IPS DF 4.7 (cell line): Measurements from ENCODE around the gene CYTH4.

ENCODE experiments used
- DNase-seq: peaks from one replicate; pipeline ENCODE4 v3.0.0-alpha.2; 2013; ENCODE audit warnings: low spot score; ENCODE audit errors: extremely low read depth

Gene CYTH4

GRCh38 chr22:37289156-37289735 is 6.9 kb downstream of the CYTH4 start:
- no peak for DNase-seq

- no peak for DNase-seq
Observed at GRCh38 chr22:37290737-37291136, 8.4 kb downstream of the CYTH4 start.

DNA sequence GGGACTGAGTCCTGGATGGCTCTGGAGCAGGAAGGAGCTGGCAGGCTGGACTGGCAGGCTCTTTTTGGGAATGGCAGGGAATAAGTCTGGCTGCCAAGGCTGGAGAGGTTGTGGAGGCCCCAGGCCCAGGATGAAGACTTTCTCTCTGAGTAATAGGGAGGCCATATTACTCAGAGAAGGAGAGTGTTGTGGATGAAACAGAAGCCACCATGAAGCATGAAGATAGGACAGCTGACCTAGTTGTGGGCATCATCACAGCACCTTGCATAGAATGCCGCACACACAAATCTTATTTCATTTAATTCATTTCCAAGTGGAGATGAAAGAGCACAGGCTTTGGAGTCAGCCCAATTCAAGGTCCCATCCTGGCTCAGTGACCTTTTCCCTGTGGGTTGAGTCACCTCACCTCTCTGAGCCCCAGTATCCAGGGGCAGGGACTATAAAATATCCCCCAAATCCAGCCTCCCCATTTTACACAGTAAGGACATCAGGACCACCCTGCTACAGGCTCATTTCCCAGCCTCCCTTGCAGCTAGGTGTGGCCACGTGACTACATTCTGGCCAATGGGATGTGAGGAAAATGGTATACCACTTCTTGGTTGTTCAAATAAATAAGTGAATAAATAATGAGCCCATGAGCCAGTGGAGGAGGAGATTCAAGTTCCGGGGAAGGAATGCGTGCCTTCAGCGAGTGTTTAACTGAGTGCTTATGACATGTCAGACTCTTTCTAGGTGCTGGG is 9.4 kb downstream of the CYTH4 start:
- no peak for DNase-seq

DNA sequence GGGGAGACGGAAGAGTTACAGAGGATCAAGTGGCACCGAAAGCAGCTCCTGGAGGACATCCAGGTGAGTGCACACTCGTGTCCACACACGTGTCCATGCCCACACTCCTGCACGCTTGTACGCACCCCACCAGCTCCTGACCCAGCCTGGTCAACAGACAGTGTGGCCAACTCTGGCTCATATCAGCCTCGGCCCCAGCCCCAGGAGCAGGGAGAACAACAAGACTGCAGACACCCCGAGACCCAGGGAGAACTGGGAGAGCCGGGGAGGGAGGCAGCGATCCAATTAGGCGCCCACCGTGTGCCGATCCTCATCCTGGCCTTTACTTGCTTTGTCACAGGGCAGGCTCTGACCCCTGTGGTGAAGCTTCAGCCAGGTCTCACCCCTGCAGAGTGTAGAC is 10.3 kb downstream of the CYTH4 start:
- DNase-seq, result no peak

- DNase-seq, result no peak
Observed at GRCh38 chr22:37293172-37293571, 10.9 kb downstream of the CYTH4 start.

DNA sequence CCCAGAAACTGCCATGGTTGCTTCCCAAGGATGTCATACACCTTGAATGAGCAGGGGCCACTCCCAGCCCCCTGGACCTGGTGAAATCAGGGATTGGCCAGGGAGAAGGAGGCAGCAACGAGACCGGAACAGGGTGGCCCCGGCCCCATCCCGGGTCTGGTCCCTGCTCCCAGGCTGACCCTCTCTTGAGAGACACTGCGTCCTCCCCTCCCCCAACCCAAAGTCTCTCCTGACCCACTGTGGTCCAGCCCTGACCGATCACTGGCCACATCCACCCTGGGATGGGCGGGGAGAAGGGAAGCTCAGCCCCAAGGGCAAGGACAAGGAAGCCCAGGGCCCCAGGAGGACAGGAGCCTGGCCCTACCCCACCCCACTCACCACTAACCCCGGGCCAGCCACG is 12.4 kb downstream of the CYTH4 start:
- no peak for DNase-seq

- DNase-seq, result no peak
Observed at GRCh38 chr22:37295213-37295886, 13.0 kb downstream of the CYTH4 start.

DNA sequence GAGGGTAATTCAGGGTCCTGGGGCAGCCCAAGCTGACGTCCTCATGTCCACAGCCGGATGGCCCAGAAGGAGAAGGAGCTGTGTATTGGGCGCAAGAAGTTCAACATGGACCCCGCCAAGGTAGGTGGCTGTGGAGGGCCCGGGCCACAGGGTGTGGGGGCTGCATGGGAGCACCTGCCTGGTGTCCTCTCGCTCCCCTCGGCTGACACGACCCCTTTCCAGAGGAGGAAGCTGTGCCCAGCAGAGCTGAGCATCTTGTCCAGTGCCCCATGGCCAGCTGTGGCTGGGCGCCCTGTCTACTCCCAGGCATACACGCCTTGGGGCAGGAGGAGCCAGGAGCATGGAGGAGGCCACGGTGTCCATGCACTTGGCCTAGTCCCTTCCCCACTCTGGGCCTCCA is 13.6 kb downstream of the CYTH4 start:
- no peak for DNase-seq

GRCh38 chr22:37298748-37299495 is 16.6 kb downstream of the CYTH4 start:
- no peak for DNase-seq

DNA sequence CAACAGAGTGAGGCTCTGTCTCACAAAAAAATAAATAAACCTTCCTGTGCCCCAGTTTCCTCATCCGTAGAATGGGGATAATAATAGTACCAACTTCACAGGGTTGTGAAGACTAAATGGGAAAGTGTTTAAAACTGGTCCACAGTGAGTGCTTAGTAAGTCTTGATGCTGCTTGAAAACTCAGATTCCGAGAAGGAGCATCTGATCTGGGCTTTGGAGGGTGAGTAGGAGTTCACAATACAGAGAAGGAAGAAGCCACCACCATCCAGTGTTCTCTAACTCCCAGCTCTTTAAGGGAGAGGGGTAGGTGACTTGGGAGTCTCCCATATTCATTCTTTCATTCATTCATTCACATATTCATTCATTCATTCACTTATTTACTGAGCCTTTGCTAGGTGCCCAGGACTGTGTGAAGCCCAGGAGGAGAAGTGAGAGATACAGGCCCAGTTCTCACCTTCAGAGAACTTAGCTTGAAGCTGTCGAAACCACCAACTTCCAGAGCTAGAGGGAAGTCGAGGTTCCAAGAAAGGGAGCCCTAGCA is 17.7 kb downstream of the CYTH4 start:
- no peak for DNase-seq

DNA sequence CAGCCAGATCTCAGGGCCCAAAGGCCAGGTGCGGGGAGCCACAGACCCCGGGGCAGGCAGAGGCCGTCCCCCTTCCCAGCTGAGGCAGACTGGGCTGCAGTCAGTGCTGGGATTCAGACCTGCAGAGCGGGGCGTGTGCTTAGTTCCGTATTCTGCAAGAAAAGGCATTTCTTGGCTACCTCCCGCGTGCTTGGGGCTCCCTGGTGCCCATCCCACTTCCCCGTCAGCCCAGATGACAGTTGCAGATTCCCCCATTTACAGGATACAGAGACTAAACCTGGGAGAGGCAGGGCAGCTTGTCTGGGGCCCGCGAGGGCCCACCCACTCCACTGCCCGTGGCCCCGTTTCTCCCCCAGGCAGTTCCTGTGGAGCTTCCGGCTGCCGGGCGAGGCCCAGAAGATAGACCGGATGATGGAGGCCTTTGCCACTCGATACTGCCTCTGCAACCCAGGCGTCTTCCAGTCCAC is 18.3 kb downstream of the CYTH4 start:
- no peak for DNase-seq

- no peak for DNase-seq
Observed at GRCh38 chr22:37301144-37301830, 19.0 kb downstream of the CYTH4 start.

DNA sequence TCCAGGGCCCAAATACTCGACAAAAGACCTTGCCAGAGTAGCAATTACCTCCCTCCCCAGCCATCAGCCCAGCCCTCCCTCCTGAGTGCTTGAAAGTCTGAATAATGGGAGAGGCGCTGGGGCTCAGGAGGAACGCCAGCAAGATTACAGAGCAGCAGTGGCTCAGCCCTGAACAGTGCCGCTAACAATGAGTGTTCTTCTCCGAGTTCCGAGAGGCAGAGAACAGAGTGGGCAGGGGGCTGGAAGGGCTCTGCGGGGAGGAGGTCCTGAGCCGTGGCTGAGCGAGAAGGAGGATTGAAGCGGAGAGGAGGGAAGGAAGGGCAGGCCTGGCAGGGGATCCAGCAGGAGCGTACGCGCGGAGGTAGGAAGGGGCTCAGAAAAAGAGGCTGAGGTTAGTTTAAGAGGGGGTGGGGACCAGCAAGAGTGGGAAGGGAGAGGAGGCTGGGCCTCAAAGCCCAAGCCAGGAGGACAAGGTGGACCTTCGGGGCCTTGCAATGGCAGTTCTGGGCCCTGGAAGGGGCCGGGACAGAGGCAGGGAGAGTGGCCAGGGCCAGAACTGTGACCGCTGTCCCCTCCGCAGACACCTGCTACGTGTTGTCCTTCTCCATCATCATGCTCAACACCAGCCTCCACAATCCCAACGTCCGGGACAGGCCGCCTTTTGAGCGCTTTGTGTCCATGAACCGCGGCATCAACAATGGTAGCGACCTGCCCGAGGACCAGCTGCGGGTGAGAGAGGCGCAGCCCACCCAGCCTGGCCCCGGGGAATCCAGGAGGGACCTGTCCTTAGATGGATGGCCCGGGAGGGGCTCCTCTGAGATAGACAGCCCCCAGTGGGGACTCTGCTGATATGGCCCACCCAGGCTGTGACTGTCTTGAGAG is 20.6 kb downstream of the CYTH4 start:
- no peak for DNase-seq

GRCh38 chr22:37303821-37304274 is 21.5 kb downstream of the CYTH4 start:
- DNase-seq, result no peak

DNA sequence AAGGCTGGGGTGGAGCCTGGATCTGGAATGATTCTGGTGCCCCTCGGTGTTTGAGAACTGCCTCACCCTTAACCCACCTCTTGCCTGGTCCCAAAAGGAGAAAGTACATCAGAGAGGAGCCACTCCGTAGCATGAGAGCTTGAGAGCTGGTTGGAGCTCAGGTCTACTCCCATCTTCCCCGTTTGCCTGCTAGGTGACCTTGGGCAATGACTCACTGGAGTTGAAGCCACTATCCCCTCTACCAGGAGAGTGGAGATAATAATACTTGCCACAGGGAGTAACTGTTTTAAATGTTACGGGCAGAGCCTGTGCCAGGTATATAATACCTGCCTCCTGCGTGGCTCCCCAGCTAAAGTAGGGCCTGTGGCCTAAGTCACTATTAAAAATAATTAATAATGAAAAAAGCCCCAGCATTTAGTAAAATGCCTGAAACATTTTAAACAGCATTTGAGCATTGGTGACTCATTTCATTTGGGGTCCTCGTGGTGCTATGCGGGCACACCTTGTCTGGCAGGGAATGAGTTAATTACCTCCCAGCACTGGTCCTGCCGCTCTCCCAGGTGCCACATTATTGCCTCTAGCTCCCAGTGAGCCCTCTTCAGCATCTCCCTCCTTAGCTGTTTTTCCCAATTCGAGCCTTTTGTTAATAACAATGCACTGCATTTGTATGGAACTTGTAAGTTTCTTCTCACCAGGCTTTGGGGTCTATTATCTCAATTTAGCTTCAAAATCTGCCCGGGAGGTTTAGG is 22.5 kb downstream of the CYTH4 start:
- DNase-seq, result no peak

GRCh38 chr22:37305887-37306286 is 23.6 kb downstream of the CYTH4 start:
- no peak for DNase-seq

- DNase-seq, result no peak
Observed at GRCh38 chr22:37306494-37306829, 24.2 kb downstream of the CYTH4 start.

- no peak for DNase-seq
Observed at GRCh38 chr22:37308385-37309200, 26.3 kb downstream of the CYTH4 start.
